Keratinocyte (primary cell): ENCODE measurements around the gene GRM2. TPM values are rescaled to one million over a fixed set of nuclear protein-coding genes. Genes with fewer than 3 reads are reported as not detected.

Experiments used
- DNase-seq: peaks from one replicate; pipeline ENCODE4 v3.0.0-alpha.2; 2011; ENCODE audit warnings: low read depth, missing footprints, low spot score
- FAIRE-seq: peaks from 2 replicates; lab custom pipeline; 2011; peaks lifted over from hg19 to GRCh38; lab: Jason Lieb, UNC
- H2AFZ ChIP-seq: 2 replicates; pipeline ENCODE4 v1.6.0; 2012; ENCODE audit warnings: low read length, control low read depth, inconsistent platforms; ENCODE audit not compliant: control insufficient read depth
- H3K27ac ChIP-seq: 2 replicates; pipeline ENCODE4 v1.5.1; 2011; ENCODE audit warnings: low read length; ENCODE audit not compliant: control insufficient read depth, insufficient read depth
- H3K27me3 ChIP-seq: 3 replicates; pipeline ENCODE4 v1.6.0; 2011; ENCODE audit warnings: low read length; ENCODE audit not compliant: control insufficient read depth, insufficient read depth; ENCODE audit errors: extremely low read depth
- H3K36me3 ChIP-seq, 2 experiments: 2 replicates in 1 of 2; 3 replicates in 1 of 2; pipeline ENCODE4 v1.5.1; 2011; ENCODE audit warnings: low read length in 2 of 2, mild to moderate bottlenecking in 1 of 2; ENCODE audit not compliant: control insufficient read depth in 2 of 2, insufficient read depth in 2 of 2; ENCODE audit errors: extremely low read depth in 1 of 2
- H3K4me1 ChIP-seq: 3 replicates; pipeline ENCODE4 v1.5.1; 2011; ENCODE audit warnings: low read length; ENCODE audit not compliant: control insufficient read depth, insufficient read depth; ENCODE audit errors: extremely low read depth
- H3K4me2 ChIP-seq: 3 replicates; pipeline ENCODE4 v1.6.0; 2011; ENCODE audit warnings: low read depth, low read length; ENCODE audit not compliant: control insufficient read depth, insufficient read depth; ENCODE audit errors: extremely low read depth
- H3K4me3 ChIP-seq, 3 experiments: fragments of 200-600 bp in 1 of 3; sonication (generic) in 1 of 3; 2 replicates in 2 of 3; 3 replicates in 1 of 3; pipeline ENCODE4 v1.5.1; 2011 to 2016; ENCODE audit warnings: low read length in 3 of 3, mild to moderate bottlenecking in 3 of 3, control low read depth in 2 of 3, inconsistent platforms in 1 of 3, low read depth in 1 of 3, mixed read lengths in 1 of 3, mixed run types in 1 of 3, moderate library complexity in 1 of 3; ENCODE audit not compliant: control insufficient read depth in 2 of 3, insufficient read depth in 2 of 3; ENCODE audit errors: extremely low read depth in 1 of 3
- H3K79me2 ChIP-seq: 2 replicates; pipeline ENCODE4 v1.6.0; 2012; ENCODE audit warnings: low read length; ENCODE audit not compliant: control insufficient read depth, insufficient read depth
- H3K9ac ChIP-seq: 3 replicates; pipeline ENCODE4 v1.6.0; 2011; ENCODE audit warnings: low read length; ENCODE audit not compliant: control insufficient read depth, insufficient read depth; ENCODE audit errors: extremely low read depth
- H3K9me1 ChIP-seq: 3 replicates; pipeline ENCODE4 v1.6.0; 2011; ENCODE audit warnings: low read length; ENCODE audit not compliant: control insufficient read depth, insufficient read depth; ENCODE audit errors: extremely low read depth
- H3K9me3 ChIP-seq: 2 replicates; pipeline ENCODE4 v1.5.1; 2012; ENCODE audit warnings: low read depth, low read length; ENCODE audit not compliant: control insufficient read depth
- H4K20me1 ChIP-seq: 3 replicates; pipeline ENCODE4 v1.6.0; 2011; ENCODE audit warnings: low read length; ENCODE audit not compliant: control insufficient read depth, insufficient read depth; ENCODE audit errors: extremely low read depth
- EZH2 ChIP-seq: IDR thresholded peaks from one replicate; pipeline ENCODE4 v1.6.1; 2012; ENCODE audit warnings: inconsistent platforms, mild to moderate bottlenecking, low read length, moderate library complexity
- dilution Hi-C: fragments of 300-500 bp; cut with MboI; formaldehyde crosslinking; loops from one replicate; pipeline ENCODE4 v1.7.0; 2020; ENCODE audit warnings: low sequenced_read_pairs; ENCODE audit not compliant: extremely low pct_ligation_motif_present
- polyA plus RNA-seq, 5 experiments: library from polyadenylated mRNA; depleted of rRNA in 3 of 5; stranded (reverse) in 3 of 5; stranded (forward) in 1 of 5; unstranded in 1 of 5; fragments of >200 nt; gene quantifications; 1 replicate in 1 of 5; 2 replicates in 3 of 5; 3 replicates in 1 of 5; pipeline versions ENCODE4 v1.2.1 to v1.2.3, GENCODE V29; 2011 to 2012; ENCODE audit warnings: missing spikeins in 2 of 5, low read depth in 1 of 5, low replicate concordance in 1 of 5
- TF ChIP-seq, protein P1 (sequence below), 3 experiments: IDR thresholded peaks in 1 of 3; conservative IDR thresholded peaks in 1 of 3; optimal IDR thresholded peaks in 1 of 3; 2 replicates in 2 of 3; 3 replicates in 1 of 3; pipeline versions ENCODE3 to v1.5.1; 2011; ENCODE audit warnings: low read length in 3 of 3, mild to moderate bottlenecking in 3 of 3, moderate library complexity in 2 of 3, control low read depth in 1 of 3, inconsistent platforms in 1 of 3; ENCODE audit not compliant: insufficient read depth in 2 of 3; ENCODE audit errors: extremely low read depth in 1 of 3

The GRM2 gene
- polyA plus RNA-seq, 1 donor (not counting 4 experiments of a cell fraction or from before 2014, with no cell fraction given) = 0.07 TPM

DNA sequence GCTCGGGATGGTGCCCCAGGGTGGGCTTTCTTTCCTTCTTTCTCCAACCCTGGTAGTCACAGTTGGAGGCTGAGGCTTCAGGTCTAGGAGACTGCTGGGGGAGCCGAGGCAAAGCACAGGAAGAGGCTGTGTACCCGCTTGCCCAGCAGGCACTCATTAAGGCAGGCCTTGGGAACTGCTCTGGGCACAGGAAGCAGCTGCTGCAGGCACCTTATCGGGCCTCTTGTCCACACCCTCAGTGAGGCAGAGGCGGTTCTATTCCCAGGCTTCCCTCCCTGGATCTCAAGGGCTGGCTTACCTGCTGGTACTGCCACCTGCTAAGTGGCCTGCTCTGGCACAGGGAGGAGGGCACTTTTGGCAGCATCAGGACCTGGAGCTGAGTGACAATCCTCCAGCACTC lies 15.8 kb upstream of the GRM2 start:
- DNase-seq = no peak
- H3K79me2 ChIP-seq = no peaks in the 10 kb centered on the region
- no peak for FAIRE-seq
- H2AFZ ChIP-seq = no peak overlapping the region
- no peak overlapping the region for H3K4me3 ChIP-seq
- H3K36me3 ChIP-seq = peaks cover 10 to 22% of the 10 kb centered on the region in 2 experiments
- peaks cover 2% of the 10 kb centered on the region for H3K9me1 ChIP-seq
- peaks cover 23% of the 10 kb centered on the region for H3K4me1 ChIP-seq
- TF ChIP-seq, protein P1, sequence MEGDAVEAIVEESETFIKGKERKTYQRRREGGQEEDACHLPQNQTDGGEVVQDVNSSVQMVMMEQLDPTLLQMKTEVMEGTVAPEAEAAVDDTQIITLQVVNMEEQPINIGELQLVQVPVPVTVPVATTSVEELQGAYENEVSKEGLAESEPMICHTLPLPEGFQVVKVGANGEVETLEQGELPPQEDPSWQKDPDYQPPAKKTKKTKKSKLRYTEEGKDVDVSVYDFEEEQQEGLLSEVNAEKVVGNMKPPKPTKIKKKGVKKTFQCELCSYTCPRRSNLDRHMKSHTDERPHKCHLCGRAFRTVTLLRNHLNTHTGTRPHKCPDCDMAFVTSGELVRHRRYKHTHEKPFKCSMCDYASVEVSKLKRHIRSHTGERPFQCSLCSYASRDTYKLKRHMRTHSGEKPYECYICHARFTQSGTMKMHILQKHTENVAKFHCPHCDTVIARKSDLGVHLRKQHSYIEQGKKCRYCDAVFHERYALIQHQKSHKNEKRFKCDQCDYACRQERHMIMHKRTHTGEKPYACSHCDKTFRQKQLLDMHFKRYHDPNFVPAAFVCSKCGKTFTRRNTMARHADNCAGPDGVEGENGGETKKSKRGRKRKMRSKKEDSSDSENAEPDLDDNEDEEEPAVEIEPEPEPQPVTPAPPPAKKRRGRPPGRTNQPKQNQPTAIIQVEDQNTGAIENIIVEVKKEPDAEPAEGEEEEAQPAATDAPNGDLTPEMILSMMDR (optimal IDR thresholded peaks at IDR 0.05 in 1 of 3, IDR thresholded peaks at IDR 0.05 in 1 of 3, conservative IDR thresholded peaks at IDR 0.05 in 1 of 3; ENCODE audit: extremely low read depth in 1 of 3, insufficient read depth in 2 of 3, low read length in 3 of 3) = no peak
- TF ChIP-seq EZH2 = no peak
- H3K9ac ChIP-seq = no peak overlapping the region
- no peaks in the 10 kb centered on the region for H3K9me3 ChIP-seq
- H3K27ac ChIP-seq = no peak overlapping the region
- no peak overlapping the region for H3K4me2 ChIP-seq
- dilution Hi-C loops = no loop called here
- no peaks in the 10 kb centered on the region for H3K27me3 ChIP-seq
- peaks cover 2% of the 10 kb centered on the region for H4K20me1 ChIP-seq

DNA sequence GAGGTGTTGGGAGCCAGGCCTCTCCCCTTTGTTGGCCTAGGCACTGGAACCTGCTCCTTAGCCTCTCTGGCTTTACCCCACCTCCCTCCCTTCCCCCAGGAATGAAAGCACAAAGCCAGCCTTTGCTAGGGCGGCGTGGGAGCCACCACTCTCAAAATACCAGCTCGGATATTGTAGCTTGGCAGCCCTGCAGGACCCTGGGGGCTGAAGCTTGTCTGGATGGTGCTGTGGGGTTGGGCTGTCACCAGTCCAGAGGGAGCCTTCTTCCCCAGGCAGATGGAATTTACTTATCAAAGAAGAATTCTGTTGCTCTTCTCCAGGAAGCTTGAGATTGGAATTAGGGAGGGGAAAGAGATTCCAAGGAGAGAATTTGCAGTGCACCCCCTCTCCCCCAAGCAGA lies 14.9 kb upstream of the GRM2 start:
- Histone ChIP-seq H3K79me2 (no peaks in the 10 kb centered on the region), H4K20me1 (peaks cover 2% of the 10 kb centered on the region), H3K9ac (no peak overlapping the region), H3K4me3 (no peak overlapping the region), H3K9me1 (no peaks in the 10 kb centered on the region), H3K9me3 (no peaks in the 10 kb centered on the region), H3K4me2 (no peak overlapping the region), H2AFZ (no peak overlapping the region), H3K27me3 (no peaks in the 10 kb centered on the region), H3K36me3 (peaks cover 11 to 18% of the 10 kb centered on the region in 2 experiments), H3K4me1 (peaks cover 14% of the 10 kb centered on the region), H3K27ac (no peak overlapping the region)
- dilution Hi-C loops = no loop called here
- FAIRE-seq (no peak), DNase-seq (no peak)
- no peak for TF ChIP-seq EZH2
- TF ChIP-seq, protein P1 (optimal IDR thresholded peaks at IDR 0.05 in 1 of 3, IDR thresholded peaks at IDR 0.05 in 1 of 3, conservative IDR thresholded peaks at IDR 0.05 in 1 of 3; ENCODE audit: extremely low read depth in 1 of 3, insufficient read depth in 2 of 3, low read length in 3 of 3) = no peak
